Measurements from ENCODE around the gene NRIP1. TPM values are rescaled to one million over a fixed set of nuclear protein-coding genes. Genes with fewer than 3 reads are reported as not detected.
"Not testable (repeated sequence)": the region's sequence is repeated elsewhere in the genome, so short reads cannot be mapped to it uniquely, and the experiment has no call there.

NRIP1 gene
- total and polyA plus RNA-seq, 8 donors, result 22.6 to 30.5 (median 27.6) TPM

GRCh38 chr21:14942801-14943490 is 121.9 kb downstream of the NRIP1 start:
- Histone ChIP-seq H3K9me3 (peaks cover 0 to 7% of the 10 kb centered on the region in 2 donors), H3K27ac (no peak overlapping the region), H3K36me3 (no peaks in the 10 kb centered on the region), H3K27me3 (no peaks in the 10 kb centered on the region), H3K4me1 (no peaks in the 10 kb centered on the region), H3K4me3 (no peak overlapping the region)
- TF ChIP-seq, protein P1, sequence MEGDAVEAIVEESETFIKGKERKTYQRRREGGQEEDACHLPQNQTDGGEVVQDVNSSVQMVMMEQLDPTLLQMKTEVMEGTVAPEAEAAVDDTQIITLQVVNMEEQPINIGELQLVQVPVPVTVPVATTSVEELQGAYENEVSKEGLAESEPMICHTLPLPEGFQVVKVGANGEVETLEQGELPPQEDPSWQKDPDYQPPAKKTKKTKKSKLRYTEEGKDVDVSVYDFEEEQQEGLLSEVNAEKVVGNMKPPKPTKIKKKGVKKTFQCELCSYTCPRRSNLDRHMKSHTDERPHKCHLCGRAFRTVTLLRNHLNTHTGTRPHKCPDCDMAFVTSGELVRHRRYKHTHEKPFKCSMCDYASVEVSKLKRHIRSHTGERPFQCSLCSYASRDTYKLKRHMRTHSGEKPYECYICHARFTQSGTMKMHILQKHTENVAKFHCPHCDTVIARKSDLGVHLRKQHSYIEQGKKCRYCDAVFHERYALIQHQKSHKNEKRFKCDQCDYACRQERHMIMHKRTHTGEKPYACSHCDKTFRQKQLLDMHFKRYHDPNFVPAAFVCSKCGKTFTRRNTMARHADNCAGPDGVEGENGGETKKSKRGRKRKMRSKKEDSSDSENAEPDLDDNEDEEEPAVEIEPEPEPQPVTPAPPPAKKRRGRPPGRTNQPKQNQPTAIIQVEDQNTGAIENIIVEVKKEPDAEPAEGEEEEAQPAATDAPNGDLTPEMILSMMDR (IDR thresholded peaks at IDR 0.05), result no peak
- ATAC-seq (peak; percentile 31), DNase-seq (no peak)
- intact Hi-C loops (cut with DNase I), result no loop called here

DNA sequence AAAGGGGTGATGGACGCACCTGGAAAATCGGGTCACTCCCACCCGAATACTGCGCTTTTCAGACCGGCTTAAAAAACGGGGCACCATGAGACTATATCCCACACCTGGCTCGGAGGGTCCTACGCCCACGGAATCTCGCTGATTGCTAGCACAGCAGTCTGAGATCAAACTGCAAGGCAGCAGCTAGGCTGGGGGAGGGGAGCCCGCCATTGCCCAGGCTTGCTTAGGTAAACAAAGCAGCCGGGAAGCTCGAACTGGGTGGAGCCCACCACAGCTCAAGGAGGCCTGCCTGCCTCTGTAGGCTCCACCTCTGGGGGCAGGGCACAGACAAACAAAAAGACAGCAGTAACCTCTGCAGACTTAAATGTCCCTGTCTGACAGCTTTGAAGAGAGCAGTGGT is 137.5 kb downstream of the NRIP1 start:
- H3K4me3 ChIP-seq; ATAC-seq; H3K27ac ChIP-seq; H3K27me3 ChIP-seq; H3K9me3 ChIP-seq; DNase-seq; H3K36me3 ChIP-seq; intact Hi-C loops (cut with DNase I); H3K4me1 ChIP-seq: not testable (repeated sequence)

DNA sequence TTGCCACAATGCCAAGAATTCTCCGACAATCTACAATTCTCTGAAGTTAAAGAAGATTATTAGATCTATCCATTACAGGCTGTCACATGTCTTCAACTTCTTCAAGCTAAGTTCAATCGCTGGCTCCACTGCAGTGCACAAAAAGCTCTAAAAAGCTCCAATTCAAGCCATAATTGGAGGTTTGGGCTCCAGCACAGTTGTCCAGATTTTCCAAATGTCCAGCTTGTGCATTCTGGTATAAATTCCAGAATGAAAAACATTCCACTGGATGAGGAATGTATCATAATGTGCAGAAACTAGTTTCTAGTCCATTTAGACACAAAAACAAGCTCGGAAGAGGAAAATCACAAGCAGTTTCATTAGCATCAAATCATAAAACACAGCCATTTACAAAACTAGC is 138.6 kb downstream of the NRIP1 start:
- no peak overlapping the region for H3K27ac ChIP-seq
- H3K9me3 ChIP-seq, result peaks cover 0 to 1% of the 10 kb centered on the region in 2 donors
- intact Hi-C loops (cut with DNase I), result no loop called here
- no peak overlapping the region for H3K4me3 ChIP-seq
- no peak for ATAC-seq
- TF ChIP-seq, protein P1 (IDR thresholded peaks at IDR 0.05), result no peak
- DNase-seq, result no peak
- no peaks in the 10 kb centered on the region for H3K4me1 ChIP-seq
- no peaks in the 10 kb centered on the region for H3K36me3 ChIP-seq
- H3K27me3 ChIP-seq, result no peaks in the 10 kb centered on the region

DNA sequence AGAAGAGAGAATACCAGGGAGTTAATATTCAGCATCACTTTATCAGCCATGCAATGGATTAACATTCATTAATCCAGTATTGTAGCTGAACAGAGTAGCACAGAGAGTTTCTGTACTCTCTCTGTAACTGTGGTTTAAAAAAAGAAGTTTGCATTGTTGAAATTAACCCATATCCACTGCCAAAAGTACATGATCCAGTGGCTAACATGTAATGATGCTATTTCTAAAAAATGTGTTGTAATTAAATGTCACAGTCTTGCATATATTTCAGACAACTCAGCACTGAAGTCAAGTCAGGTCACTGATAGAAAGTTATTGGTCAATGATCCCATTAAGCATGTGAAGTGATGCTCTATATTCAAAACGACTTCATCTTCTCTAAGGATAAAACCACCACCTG is 141.3 kb downstream of the NRIP1 start:
- Histone ChIP-seq H3K27ac (no peak overlapping the region), H3K4me3 (no peak overlapping the region), H3K9me3 (no peaks in the 10 kb centered on the region), H3K36me3 (no peaks in the 10 kb centered on the region), H3K27me3 (no peaks in the 10 kb centered on the region), H3K4me1 (no peaks in the 10 kb centered on the region)
- intact Hi-C loops (cut with DNase I), result no loop called here
- no peak for DNase-seq
- ATAC-seq, result no peak
- TF ChIP-seq, protein P1 (IDR thresholded peaks at IDR 0.05), result no peak

- Histone ChIP-seq H3K36me3 (no peaks in the 10 kb centered on the region), H3K27me3 (no peaks in the 10 kb centered on the region), H3K4me3 (no peak overlapping the region), H3K4me1 (no peaks in the 10 kb centered on the region), H3K27ac (no peak overlapping the region), H3K9me3 (no peaks in the 10 kb centered on the region)
- intact Hi-C loops (cut with DNase I), result no loop called here
- DNase-seq (no peak), ATAC-seq (no peak)
- TF ChIP-seq, protein P1 (IDR thresholded peaks at IDR 0.05), result no peak
Observed at GRCh38 chr21:14922980-14923379, 141.8 kb downstream of the NRIP1 start.

DNA sequence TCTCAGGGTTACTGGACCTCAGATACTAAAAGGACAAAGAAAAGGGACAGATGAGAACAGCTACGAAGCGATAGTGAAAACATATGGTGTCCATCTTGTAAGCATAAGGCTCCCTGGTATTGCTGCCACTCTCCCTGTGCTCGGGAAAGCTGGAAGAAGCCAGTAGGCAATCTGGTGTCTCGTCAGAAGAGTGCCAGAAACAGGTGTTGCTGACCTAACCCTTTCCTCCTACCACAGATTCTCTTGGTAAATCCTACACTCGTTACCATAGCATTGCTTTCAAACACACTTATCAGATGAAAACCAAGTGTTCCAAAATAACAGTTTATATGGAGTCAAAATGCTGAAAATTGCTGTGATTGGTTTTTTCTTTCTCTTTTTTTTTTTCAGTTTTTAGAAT is 146.3 kb downstream of the NRIP1 start:
- ATAC-seq, result no peak
- intact Hi-C loops (cut with DNase I), result no loop called here
- Histone ChIP-seq H3K27me3 (no peaks in the 10 kb centered on the region), H3K9me3 (no peaks in the 10 kb centered on the region), H3K36me3 (no peaks in the 10 kb centered on the region), H3K27ac (no peak overlapping the region), H3K4me3 (no peak overlapping the region), H3K4me1 (no peaks in the 10 kb centered on the region)
- no peak for DNase-seq
- TF ChIP-seq, protein P1 (IDR thresholded peaks at IDR 0.05), result no peak
